Ovary (tissue), 3 donors: Measurements from ENCODE around the gene SRGAP3.

Experiments used
- CTCF ChIP-seq, 3 donors: fragments of 450-650 bp in 2 of 3; fragments of 200-600 bp in 1 of 3; IDR thresholded peaks; one replicate each; pipeline versions ENCODE4 v1.5.1 to v1.8.0; 2016 to 2022; ENCODE audit warnings: antibody characterized with exemption in 3 of 3, mild to moderate bottlenecking in 1 of 3
- POLR2A ChIP-seq: fragments of 450-650 bp; IDR thresholded peaks from one replicate; pipeline ENCODE4 v1.6.1; 2017; ENCODE audit warnings: antibody characterized with exemption, mild to moderate bottlenecking, moderate library complexity
- donor health status: DM: no; HTN: no; CAD: no.

GRCh38 chr3:8932507-8932906 lies 316.9 kb downstream of the SRGAP3 start:
- TF ChIP-seq CTCF (IDR thresholded peaks at IDR 0.05) (no peak), POLR2A (no peak)
